Esophagus squamous epithelium (tissue), 5 donors: ENCODE results near the gene TUBE1. TPM values are rescaled to one million over a fixed set of nuclear protein-coding genes. Genes with fewer than 3 reads are reported as not detected.

Experiments used
- DNase-seq: peaks from one replicate; lab custom pipeline; 2025; lab: John Stamatoyannopoulos, UW
- H3K27ac ChIP-seq, 4 donors: fragments of 200-600 bp; sonication (generic); one replicate each; pipeline ENCODE4 v1.5.1; 2016 to 2019; ENCODE audit warnings: mild to moderate bottlenecking in 1 of 4
- H3K27me3 ChIP-seq, 4 donors: fragments of 200-600 bp; sonication (generic); 1 replicate in 3 of 4; 2 replicates in 1 of 4; pipeline versions ENCODE4 v1.5.1 to v1.6.0; 2017 to 2021; ENCODE audit warnings: antibody characterized with exemption in 1 of 4
- H3K36me3 ChIP-seq, 3 donors: fragments of 200-600 bp; sonication (generic); one replicate each; pipeline ENCODE4 v1.5.1; 2016 to 2019
- H3K4me1 ChIP-seq, 3 donors: fragments of 200-600 bp; sonication (generic); one replicate each; pipeline ENCODE4 v1.5.1; 2017 to 2019
- H3K4me3 ChIP-seq, 4 donors: fragments of 200-600 bp; sonication (generic); 1 replicate in 3 of 4; 2 replicates in 1 of 4; pipeline ENCODE4 v1.5.1; 2016 to 2019; ENCODE audit warnings: mild to moderate bottlenecking in 2 of 4, moderate library complexity in 1 of 4
- H3K9me3 ChIP-seq, 3 donors: fragments of 200-600 bp; sonication (generic); one replicate each; pipeline ENCODE4 v1.5.1; 2016 to 2019
- POLR2A ChIP-seq, 4 donors: fragments of 450-650 bp; IDR thresholded peaks; one replicate each; pipeline ENCODE4 v1.6.1; 2017; ENCODE audit warnings: antibody characterized with exemption in 4 of 4, mild to moderate bottlenecking in 4 of 4, moderate library complexity in 3 of 4
- WGBS, 2 donors: methylation state at CpG; one replicate each; pipeline ENCODE4 v1.1.5; 2018; 5-methylcytosine and 5-hydroxymethylcytosine counted together
- intact Hi-C: fragments of 100-400 bp; cut with DNase I; formaldehyde crosslinking; loops from one replicate; pipeline ENCODE4 v1.15.0; 2022
- total RNA-seq, 4 donors: library from RNA; depleted of rRNA; stranded (reverse); fragments of >200 nt; gene quantifications; one replicate each; pipeline ENCODE4 v1.1.0, GENCODE V29; 2016
- TF ChIP-seq, protein P1 (sequence below), 6 experiments: fragments of 450-650 bp in 4 of 6; fragments of 200-600 bp in 2 of 6; sonication (generic) in 2 of 6; IDR thresholded peaks; one replicate each; pipeline ENCODE4 v1.5.1; 2016 to 2019; ENCODE audit warnings: antibody characterized with exemption in 6 of 6, mild to moderate bottlenecking in 4 of 6, moderate library complexity in 4 of 6
- donor health status: DM: yes; HTN: yes; CAD: no.

The TUBE1 gene
- total RNA-seq, 4 donors from 2014 or later, result 9.7 to 28.4 (median 12.9) TPM

DNA sequence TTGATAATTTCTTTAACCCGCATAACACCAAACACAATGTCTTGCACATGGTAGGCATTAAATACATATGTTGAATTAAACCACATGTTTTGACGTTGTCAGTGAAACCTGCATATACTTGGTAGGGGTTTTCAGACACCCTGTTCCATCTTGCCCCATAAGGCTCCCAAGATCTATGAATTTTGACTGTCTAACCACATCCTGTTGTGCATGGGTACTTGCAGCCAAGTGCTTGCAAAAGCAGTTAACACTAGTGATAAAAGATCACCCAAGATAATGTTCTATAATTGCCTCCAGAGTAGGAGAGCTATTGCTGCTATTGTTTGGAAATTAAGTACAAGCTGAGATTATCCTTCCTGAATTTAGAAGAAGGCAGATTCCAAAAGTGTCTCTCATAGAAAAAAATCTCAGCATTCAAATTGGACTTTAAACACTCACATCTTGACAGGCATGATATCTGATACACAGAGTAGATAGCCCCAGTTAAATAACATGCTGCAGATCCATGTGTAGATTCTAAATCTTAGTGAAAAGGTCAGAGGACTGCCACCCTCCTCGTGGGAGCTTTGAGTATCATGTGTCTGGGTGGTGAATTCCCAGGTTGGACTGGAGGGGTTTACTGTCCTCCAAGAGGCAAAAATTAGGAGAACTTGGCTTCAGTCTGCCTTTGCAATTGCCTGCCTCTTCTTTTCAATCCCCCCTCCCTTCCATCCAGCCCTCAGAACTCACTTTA lies 59.2 kb downstream of the TUBE1 start:
- WGBS, 2 donors, result 40 to 62% methylated on average over 3 of the region's 3 CpGs
- H3K9me3 ChIP-seq, result peaks cover 0 to 3% (median 0%) of the 10 kb centered on the region in 3 donors
- DNase-seq, result no peak
- H3K36me3 ChIP-seq, result no peaks in the 10 kb centered on the region
- no peak overlapping the region for H3K4me3 ChIP-seq
- intact Hi-C loops, result no loop called here
- peak overlapping the region in 2 of 4 donors; percentile 26 to 40 for H3K27ac ChIP-seq
- TF ChIP-seq, protein P1, sequence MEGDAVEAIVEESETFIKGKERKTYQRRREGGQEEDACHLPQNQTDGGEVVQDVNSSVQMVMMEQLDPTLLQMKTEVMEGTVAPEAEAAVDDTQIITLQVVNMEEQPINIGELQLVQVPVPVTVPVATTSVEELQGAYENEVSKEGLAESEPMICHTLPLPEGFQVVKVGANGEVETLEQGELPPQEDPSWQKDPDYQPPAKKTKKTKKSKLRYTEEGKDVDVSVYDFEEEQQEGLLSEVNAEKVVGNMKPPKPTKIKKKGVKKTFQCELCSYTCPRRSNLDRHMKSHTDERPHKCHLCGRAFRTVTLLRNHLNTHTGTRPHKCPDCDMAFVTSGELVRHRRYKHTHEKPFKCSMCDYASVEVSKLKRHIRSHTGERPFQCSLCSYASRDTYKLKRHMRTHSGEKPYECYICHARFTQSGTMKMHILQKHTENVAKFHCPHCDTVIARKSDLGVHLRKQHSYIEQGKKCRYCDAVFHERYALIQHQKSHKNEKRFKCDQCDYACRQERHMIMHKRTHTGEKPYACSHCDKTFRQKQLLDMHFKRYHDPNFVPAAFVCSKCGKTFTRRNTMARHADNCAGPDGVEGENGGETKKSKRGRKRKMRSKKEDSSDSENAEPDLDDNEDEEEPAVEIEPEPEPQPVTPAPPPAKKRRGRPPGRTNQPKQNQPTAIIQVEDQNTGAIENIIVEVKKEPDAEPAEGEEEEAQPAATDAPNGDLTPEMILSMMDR (IDR thresholded peaks at IDR 0.05), result no peak
- no peak for TF ChIP-seq POLR2A (IDR thresholded peaks at IDR 0.05)
- no peaks in the 10 kb centered on the region for H3K27me3 ChIP-seq
- peaks cover 0 to 35% (median 0%) of the 10 kb centered on the region in 3 donors for H3K4me1 ChIP-seq

DNA sequence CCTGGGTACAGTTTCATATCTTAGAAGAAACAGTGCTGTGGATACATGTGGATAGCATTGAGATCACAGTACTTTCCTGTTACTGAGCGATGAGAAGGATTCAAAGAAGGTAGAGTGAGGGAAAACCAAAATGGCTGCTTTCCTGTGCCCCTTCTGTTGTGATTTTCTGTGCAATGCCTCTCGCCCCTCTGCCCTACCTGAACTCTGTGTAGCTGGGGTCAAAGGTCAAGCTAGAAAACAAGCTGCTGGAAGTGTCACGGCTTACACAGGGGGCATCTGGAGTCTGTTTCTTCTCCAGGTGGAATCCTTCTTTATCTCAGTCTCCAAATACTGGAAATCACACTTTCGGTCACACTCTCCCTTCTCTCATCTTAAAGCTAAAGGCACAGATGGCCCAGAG lies 60.3 kb downstream of the TUBE1 start:
- H3K36me3 ChIP-seq, result no peaks in the 10 kb centered on the region
- no peak for TF ChIP-seq POLR2A (IDR thresholded peaks at IDR 0.05)
- TF ChIP-seq, protein P1 (IDR thresholded peaks at IDR 0.05), result no peak
- H3K4me1 ChIP-seq, result peaks cover 0 to 35% (median 0%) of the 10 kb centered on the region in 3 donors
- intact Hi-C loops, result no loop called here
- 80 to 93% methylated on average over 2 to 3 of the region's 4 CpGs for WGBS, 2 donors
- H3K27ac ChIP-seq, result no peak overlapping the region
- no peak for DNase-seq
- peaks cover 0 to 3% (median 0%) of the 10 kb centered on the region in 3 donors for H3K9me3 ChIP-seq
- H3K27me3 ChIP-seq, result no peaks in the 10 kb centered on the region
- H3K4me3 ChIP-seq, result no peak overlapping the region

DNA sequence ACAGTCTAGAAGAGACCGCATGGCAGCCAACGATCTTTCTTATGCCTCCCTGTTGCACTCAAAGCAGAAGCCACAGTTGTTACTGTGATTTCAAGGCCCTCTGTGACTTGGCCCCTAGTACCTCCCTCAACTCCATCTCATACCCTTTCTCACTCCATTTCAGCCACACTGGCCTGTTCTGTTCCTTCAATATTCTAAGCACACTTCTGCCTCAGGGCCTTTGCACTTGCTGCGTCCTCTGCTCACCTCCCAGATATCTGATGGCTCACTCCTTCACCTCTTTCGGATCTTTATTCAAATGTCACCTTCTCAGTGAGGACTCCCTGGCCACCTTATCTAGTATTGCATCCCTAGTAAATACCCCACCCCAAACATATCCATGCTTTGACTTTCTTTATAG lies 62.8 kb downstream of the TUBE1 start:
- intact Hi-C loops, result no loop called here
- H3K9me3 ChIP-seq, result peaks cover 0 to 3% (median 0%) of the 10 kb centered on the region in 3 donors
- H3K4me3 ChIP-seq, result no peak overlapping the region
- peaks cover 0 to 17% (median 0%) of the 10 kb centered on the region in 3 donors for H3K4me1 ChIP-seq
- no peaks in the 10 kb centered on the region for H3K36me3 ChIP-seq
- H3K27ac ChIP-seq, result no peak overlapping the region
- WGBS, 2 donors, result 96 to 97% methylated on average over 4 of the region's 4 CpGs
- DNase-seq, result no peak
- H3K27me3 ChIP-seq, result no peaks in the 10 kb centered on the region
- TF ChIP-seq, protein P1 (IDR thresholded peaks at IDR 0.05), result no peak
- TF ChIP-seq POLR2A (IDR thresholded peaks at IDR 0.05), result no peak

DNA sequence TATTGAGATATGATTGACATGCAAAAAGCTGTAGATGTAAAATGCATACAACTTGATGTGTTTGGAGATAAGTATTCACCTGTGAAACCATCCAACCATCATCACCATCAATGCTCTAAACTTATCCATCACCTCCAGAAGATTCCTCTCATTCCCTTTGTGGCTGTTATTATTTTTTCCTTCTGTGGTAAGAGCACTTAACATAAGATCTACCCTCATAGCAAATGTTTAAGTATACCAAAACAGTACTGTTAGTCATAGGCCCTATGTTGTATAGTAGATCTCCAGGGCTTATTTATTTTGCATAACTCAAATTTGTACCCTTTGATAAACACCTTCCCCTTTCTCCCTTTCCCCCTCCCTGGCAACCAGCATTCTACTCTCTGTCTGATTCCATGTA lies 64.5 kb downstream of the TUBE1 start:
- no peak overlapping the region for H3K27ac ChIP-seq
- no peak for DNase-seq
- peaks cover 0 to 3% (median 0%) of the 10 kb centered on the region in 3 donors for H3K9me3 ChIP-seq
- H3K4me3 ChIP-seq, result no peak overlapping the region
- intact Hi-C loops, result no loop called here
- TF ChIP-seq, protein P1 (IDR thresholded peaks at IDR 0.05), result no peak
- no peak for TF ChIP-seq POLR2A (IDR thresholded peaks at IDR 0.05)
- no peaks in the 10 kb centered on the region for H3K27me3 ChIP-seq
- H3K36me3 ChIP-seq, result no peaks in the 10 kb centered on the region
- peaks cover 0 to 20% (median 0%) of the 10 kb centered on the region in 3 donors for H3K4me1 ChIP-seq

DNA sequence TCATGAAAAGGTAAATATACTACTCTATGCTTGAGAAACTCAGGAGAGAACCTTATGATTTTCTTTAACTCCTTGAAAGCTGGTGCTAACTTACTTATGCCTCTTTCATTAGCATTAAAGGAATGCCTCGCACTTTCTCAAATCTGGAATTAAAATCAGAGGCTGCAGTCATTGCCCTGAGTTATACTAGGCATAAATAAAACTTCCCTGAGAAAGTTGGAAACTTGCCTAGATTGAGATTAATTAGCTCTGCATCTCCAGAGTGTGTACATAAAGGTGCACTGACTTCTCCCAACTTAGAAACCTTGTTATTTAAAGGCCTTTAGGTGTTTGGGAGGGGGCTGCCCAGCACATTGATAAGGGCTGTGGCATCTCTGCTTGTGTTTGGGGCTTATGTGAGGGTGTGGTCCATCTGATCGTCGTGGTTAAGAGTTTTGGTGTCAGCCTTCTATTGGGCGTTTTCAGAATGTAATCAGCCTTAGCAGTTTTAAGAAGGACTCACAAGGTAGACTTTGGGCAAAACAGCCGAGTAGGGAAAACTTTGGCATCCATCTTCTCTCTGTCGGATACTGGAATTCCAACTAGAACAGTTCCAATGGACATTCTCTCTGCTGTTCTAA lies 65.5 kb downstream of the TUBE1 start:
- intact Hi-C loops, result no loop called here
- no peak for TF ChIP-seq POLR2A (IDR thresholded peaks at IDR 0.05)
- TF ChIP-seq, protein P1 (IDR thresholded peaks at IDR 0.05), result no peak
- Histone ChIP-seq H3K27me3 (no peaks in the 10 kb centered on the region), H3K36me3 (no peaks in the 10 kb centered on the region), H3K9me3 (peaks cover 0 to 3% (median 0%) of the 10 kb centered on the region in 3 donors), H3K4me3 (no peak overlapping the region), H3K27ac (no peak overlapping the region), H3K4me1 (peaks cover 0 to 21% (median 0%) of the 10 kb centered on the region in 3 donors)
- DNase-seq, result no peak
- WGBS, 2 donors, result 59 to 75% methylated on average over 6 of the region's 6 CpGs
